GM18499 (cell line): ENCODE measurements around the gene PARD3.
A peak's percentile ranks its signal among the peaks of the same experiment; 100 is the strongest.

Experiments
- ATAC-seq: cut with Tn5 transposase; IDR thresholded peaks from one replicate; pipeline ENCODE4 v1.9.1; 2021; ENCODE audit warnings: moderate number of reproducible peaks; ENCODE audit not compliant: insufficient read depth, unreplicated experiment

PARD3 gene

DNA sequence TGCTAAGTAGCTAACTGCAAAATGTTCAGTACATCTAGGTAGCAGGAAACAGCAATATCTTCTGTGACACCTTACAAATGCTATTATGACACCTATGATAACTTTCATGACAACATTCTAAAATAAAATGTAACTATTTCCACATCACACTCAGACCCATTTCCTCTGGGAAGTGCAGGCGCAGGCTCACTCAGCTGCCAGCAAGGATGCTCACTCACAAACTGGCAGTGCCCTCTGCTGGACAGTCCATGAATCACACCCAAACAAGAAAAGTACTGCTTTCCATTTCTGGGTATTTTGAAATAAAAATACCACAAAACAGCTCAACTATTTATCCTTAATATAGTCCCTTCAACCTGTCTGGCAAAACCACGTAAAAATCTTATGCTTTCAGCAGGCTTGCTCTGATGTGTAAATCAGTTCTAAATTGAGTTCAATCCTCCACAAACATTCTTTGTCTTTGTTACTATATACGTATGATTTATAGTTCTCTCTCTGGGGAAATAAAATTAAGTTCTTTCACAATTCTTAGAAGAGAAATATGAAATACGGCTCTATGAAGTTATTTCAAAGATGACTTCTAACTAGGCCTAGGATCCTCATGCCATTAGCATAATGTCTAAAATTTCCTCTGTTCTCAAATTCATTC lies 176.6 kb downstream of the PARD3 start:
- peak; percentile 41 for ATAC-seq

GRCh38 chr10:34637418-34637911 lies 177.6 kb downstream of the PARD3 start:
- ATAC-seq, result peak; percentile 90

DNA sequence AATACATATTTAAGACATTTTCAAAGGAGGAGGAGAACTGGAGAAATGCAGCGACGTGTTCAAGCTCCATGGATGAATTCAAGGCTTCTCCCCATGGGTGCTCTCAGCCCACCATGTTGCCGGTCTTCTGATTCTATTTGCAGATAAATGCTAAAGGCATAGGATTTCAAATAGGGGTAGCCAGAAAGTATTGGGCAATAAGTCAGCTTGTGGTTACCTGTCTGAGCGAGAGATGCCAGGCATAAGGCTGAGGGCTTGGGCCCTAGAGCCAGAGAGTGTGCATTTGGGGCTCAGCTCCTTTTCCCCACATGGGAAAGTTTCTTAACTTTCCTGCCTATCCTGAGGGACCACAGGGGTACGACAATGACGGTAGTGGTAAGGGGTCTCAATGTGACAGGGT lies 180.0 kb downstream of the PARD3 start:
- no peak for ATAC-seq

- no peak for ATAC-seq
These were observed 181.7 kb downstream of the PARD3 start for GRCh38 chr10:34633374-34633773.

GRCh38 chr10:34629084-34629483 lies 186.0 kb downstream of the PARD3 start:
- ATAC-seq, result no peak

- no peak for ATAC-seq
These were observed 186.8 kb downstream of the PARD3 start for GRCh38 chr10:34628174-34628796.

DNA sequence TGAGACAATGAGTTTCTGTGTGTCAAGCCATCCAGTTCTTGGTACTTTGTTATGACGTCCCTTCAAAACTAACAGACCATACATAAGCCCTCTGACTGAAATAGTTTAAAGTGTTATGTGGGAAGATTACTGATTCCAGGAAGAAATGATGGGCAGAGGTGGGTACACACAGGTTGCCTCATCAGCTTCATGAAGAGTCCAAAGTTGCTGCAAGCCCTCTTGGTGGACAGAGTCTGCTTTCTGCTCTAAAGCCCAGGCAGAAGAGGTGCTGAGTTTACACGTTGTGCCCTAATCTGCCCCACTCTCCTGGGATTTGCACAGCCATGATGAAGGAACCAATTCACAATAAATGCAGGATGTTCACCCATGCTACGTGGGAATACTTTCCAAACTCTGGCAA lies 187.4 kb downstream of the PARD3 start:
- ATAC-seq, result no peak

- ATAC-seq, result no peak
These were observed 187.8 kb downstream of the PARD3 start for GRCh38 chr10:34627331-34627730.

DNA sequence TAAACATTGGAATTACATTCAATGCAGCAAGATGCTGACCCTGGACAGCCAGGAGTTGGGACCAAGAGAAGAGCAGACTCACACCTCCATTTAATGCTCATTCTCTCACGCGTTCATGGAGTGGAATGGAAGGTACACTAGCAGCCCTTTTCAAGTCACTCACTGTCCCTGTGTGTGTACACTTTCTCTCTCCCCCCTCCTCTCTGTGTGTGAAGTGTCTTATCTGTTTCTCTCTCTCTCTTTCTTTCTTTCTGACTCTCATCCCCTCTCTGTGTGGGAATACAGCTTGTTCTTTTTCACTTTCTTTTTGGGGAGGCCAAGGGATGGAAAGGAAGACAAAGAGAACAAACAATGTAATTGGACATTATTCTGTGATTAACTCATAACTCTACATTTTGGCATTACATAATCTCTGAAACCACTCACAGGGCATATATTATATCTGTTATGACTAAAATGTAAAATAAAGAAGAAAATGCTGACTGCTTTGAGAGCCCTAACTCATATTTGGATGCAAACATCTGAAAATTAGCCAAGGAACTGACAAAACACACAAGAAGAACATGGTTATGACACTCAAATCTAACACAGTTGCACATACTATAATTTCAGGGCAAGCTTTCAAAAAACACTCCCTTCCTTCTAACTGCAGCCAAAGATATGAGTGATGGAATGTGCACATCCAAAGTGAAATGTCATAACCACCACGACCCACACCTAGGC lies 188.8 kb downstream of the PARD3 start:
- ATAC-seq, result no peak

DNA sequence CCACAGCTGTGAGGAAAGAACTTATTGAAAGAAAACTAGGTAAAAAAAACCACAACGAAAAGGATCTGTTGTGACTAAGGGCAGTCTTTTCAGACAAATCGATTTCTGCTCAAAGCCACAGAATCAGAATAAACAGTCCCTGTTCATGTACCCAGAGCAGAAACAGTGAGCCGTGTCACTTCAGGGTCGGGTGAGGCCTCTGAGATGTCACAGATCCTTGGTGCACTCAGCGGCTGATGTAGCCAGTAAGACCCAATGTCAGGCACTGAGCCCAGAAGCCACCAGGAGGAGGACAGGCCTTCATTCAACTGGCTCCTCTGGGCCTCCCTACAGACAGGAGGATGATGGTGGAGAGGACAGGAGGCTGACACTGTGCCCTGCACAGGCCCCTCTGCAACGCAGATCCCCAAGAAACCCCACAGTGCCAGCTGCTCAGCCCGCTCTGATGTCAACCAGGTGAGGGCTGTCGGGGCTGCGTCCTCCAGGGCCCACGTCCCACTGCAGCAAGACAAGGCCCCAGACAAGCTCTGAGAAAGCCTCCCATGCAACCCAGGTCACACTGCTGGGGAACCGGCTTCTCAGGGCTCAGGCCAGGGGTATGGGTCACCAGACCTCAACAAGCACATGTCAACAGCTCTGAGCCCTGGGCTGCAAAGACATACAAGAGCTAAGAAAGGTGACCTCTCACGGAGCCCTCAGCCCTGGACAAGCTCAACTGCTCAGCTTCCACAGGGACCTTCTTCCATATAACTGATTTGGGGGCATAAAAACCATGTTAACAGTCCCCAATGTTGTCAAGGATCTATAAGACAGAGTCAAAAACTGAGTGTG lies 190.6 kb downstream of the PARD3 start:
- no peak for ATAC-seq

DNA sequence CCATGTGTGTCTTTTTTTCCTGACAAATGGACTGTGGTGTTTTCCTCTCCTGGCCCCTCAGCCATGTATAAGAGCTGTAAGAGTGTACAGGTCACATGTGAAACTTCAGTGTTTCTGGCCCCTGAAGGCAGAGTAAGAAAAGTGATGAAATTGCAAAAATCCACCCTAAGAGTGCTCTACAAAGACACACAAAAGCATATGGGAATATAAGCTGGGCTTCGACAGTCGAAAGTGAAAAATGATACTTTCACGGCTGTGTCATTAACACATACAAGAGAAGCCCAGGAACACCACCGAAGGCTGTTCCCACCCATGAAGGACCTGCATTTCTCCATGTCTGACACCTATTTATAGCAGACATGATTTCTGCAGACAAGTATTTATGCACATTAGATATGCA lies 192.2 kb downstream of the PARD3 start:
- no peak for ATAC-seq

GRCh38 chr10:34618611-34619010 lies 196.5 kb downstream of the PARD3 start:
- ATAC-seq, result no peak

DNA sequence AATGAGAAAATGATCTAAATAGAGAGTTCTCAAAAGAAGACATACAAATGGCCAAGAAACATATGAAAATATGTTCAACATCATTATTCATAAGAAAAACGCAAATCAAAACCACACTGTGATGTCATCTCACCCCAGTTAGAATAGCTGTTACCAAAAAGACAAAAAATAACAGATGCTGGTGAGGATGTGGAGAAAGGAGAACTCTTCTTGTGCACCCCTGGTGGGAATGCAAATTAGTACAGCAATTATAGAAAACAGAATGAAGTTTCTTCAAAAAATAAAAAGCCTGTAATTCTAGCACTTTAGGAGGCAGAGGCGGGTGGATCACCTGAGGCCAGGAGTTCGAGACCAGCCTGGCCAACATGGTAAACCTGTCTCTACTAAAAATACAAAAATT lies 199.3 kb downstream of the PARD3 start:
- ATAC-seq, result peak; percentile 79

DNA sequence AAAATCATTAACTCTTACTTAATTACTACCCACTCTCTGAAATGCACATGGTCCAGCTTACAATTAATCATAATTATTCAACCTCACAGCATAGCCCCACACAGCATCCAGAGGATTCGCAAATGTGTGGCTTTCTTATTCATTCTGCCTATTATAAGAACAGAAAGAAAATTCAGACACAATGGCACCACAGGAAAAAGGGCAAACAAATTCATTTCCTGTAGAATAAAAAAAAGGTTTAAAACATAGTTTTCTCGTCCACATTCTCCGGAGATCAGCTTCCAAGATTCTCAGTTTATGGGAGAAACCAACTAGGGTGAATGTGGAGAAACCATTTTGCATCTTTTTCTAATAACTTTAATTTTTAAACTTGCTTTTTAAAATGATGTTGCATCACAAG lies 201.6 kb downstream of the PARD3 start:
- no peak for ATAC-seq

GRCh38 chr10:34612938-34613337 lies 202.2 kb downstream of the PARD3 start:
- ATAC-seq, result no peak

- ATAC-seq, result no peak
These were observed 202.7 kb downstream of the PARD3 start for GRCh38 chr10:34612446-34612845.

DNA sequence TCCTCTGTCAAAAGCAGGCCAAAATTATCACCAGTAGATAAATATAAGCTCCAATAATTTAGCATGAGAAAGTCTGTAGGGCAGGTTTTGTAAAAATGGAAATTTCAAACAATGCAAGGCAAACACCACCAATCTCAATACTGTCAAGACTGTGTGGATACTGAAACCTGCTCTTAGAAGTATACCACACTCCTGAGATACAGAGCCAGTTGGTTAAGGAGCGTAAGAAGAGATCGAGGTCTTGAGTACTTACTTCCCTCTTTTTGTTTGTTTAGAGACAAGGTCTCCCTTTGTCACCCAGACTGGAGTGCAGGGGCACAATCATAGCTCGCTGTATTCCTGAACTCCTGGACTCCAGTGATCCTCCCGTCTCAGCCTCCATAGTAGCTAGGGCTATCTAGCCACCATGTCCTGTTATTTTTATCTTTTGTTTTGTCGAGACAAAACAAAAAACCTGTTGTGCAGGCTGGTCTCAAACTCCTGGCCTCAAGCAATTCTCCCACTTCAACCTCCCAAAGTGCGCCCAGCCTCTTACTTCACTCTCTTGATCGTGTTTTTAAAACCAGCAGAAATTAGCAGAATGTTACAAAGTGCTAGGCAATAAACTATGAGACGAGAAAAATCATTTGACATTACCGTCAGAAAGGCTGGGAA lies 205.7 kb downstream of the PARD3 start:
- ATAC-seq, result no peak

DNA sequence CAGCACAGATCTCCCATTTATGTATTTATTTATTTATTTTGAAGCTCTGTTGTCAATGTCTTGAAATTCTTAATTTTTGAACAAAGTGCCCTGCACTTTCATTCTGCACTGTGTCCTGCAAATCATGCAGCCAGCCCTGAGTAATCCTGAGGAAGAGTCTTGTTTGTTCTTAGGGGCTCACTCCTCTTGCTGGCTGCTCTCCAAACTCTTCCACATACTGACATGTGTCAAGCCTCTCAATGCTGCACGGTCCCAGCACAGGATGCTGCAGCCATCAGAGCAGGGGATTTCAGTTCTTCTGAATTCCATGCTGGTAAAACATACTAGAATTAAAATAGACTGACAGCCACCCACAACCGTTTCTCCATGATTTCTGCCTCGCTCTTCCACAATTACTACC lies 207.2 kb downstream of the PARD3 start:
- ATAC-seq, result no peak

DNA sequence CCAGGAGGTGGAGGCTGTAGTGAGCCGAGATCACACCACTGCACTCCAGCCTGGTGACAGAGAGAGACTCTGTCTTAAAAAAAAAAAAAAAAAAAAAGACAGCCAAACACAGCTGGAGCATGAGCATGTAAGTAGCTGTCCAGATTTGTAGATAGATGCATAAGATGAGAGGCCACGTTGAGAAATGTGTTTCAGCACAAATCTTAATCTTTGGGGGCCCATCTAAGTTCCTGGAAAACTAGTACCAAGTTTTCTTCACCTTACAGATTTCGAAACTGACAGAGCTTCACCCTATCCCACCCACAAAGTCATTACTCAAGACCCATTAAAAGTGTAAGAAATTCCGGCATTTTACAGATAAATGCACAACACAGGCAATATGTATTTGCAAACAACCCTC lies 208.2 kb downstream of the PARD3 start:
- no peak for ATAC-seq

DNA sequence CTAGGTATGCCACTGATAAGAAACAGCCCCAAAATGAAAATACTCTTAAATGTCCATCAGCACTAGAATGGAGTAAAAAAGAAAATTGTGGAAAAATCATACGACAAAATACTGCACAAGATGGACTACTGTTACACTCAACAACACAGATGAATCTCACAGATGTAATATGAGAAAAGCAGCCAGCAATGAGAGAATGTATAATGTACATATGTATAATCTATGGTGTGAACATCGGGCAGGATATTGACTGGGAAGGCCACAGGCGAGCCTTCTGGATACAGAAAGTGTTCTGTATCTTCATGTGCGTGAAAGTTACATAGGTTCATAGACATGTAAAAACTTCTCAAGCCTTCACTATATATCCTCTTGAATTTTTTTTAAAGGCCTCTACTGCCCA lies 212.6 kb downstream of the PARD3 start:
- no peak for ATAC-seq
